PFSK-1 (cell line): ENCODE results near the gene ARFGAP1.

Experiments
- FOXP2 ChIP-seq: optimal IDR thresholded peaks from 2 replicates; pipeline ENCODE3; 2011; ENCODE audit warnings: borderline replicate concordance, control low read depth, inconsistent platforms; ENCODE audit not compliant: insufficient read depth; ENCODE audit errors: extremely low read length, extremely low read depth
- POLR2AphosphoS5 ChIP-seq: IDR thresholded peaks from 2 replicates; pipeline ENCODE4 v1.6.1; 2012; ENCODE audit warnings: low read depth, mild to moderate bottlenecking, control low read depth, low read length, moderate library complexity
- SIN3A ChIP-seq: IDR thresholded peaks from 2 replicates; pipeline ENCODE4 v1.6.1; 2012; ENCODE audit warnings: mild to moderate bottlenecking, low read length, moderate library complexity, borderline replicate concordance; ENCODE audit not compliant: insufficient read depth
- TAF1 ChIP-seq: IDR thresholded peaks from 2 replicates; pipeline ENCODE4 v1.6.1; 2012; ENCODE audit warnings: low read length, control low read depth, borderline replicate concordance; ENCODE audit not compliant: insufficient read depth
- TF ChIP-seq, protein P1 (sequence below), 2 experiments: IDR thresholded peaks; 2 replicates each; pipeline versions ENCODE4 v1.6.1 to v1.8.0; 2011 to 2012; ENCODE audit warnings: low read depth in 2 of 2, low read length in 2 of 2, control low read depth in 1 of 2, inconsistent platforms in 1 of 2, mild to moderate bottlenecking in 1 of 2, moderate library complexity in 1 of 2; ENCODE audit not compliant: insufficient read depth in 1 of 2

ARFGAP1 gene

DNA sequence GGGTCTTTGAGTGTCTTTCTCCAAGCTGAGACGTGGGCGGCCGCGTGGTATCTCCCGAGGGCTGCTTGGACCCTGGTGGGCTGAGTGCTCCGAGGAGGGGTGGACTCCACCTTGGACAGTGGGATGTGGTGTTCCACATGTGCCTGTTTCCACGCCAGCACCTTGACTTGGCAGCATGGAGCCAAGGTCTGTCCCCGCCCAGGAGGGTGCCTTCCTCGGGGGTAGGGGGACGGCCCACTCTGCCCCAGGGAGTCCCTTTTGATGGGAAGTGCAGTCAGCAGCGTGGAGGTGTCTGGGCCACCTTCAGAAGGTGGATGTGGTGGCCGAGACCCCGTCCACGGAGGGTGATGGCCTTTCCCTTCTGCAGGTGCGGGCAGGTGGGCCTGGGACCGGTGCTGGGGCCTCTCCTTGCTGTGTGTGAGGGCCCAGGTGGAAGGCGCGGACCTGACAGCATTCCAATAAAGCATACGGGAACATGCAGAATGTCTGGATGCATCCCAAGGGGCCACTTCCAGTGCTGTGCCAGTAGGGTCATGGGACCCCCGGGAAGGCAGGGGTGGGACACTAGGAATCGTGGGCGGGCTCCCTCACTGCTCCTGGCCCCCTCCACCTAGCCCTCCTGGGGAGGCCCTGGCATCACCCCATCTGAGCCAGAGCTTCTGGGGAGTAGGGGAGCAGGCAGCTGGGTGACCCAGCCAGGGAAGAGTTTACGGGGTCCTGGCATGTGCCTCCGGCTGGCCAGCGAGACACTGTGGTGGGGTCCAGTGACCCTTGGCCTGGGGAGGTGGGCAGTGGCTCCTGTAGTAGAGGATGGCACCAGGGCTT lies 16.9 kb downstream of the ARFGAP1 start:
- TF ChIP-seq TAF1 (no peak), POLR2AphosphoS5 (no peak), FOXP2 (no peak)

DNA sequence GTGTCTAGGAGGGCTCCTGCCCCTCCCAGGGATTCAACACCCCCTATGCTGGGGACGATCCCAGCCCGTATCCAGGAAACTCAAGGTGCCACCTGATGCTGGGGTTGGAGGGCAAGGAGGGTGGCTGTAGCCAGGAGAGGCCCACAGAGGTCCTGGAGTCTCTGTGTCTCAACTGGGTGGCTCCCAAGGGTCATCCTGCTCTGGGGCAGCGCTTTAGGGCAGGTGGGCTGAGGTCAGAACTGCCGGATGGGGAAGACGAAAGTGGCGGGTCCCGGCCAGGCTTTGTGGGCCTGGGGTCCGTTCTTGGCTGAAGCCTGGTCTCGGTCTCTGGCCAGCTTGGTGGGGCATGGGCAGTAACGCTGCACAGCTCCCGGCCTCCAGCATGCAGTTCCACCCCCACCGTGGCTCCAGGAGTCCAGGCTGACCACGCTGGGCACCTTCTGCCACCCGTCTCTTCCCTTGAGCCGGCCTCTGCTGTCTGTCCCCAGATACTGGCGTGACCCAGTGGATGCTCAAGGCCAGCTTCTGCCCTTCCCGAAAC lies 17.6 kb downstream of the ARFGAP1 start:
- TF ChIP-seq POLR2AphosphoS5: peak; percentile 38; the same call in 1 of the 2 replicates
- TF ChIP-seq, protein P1, sequence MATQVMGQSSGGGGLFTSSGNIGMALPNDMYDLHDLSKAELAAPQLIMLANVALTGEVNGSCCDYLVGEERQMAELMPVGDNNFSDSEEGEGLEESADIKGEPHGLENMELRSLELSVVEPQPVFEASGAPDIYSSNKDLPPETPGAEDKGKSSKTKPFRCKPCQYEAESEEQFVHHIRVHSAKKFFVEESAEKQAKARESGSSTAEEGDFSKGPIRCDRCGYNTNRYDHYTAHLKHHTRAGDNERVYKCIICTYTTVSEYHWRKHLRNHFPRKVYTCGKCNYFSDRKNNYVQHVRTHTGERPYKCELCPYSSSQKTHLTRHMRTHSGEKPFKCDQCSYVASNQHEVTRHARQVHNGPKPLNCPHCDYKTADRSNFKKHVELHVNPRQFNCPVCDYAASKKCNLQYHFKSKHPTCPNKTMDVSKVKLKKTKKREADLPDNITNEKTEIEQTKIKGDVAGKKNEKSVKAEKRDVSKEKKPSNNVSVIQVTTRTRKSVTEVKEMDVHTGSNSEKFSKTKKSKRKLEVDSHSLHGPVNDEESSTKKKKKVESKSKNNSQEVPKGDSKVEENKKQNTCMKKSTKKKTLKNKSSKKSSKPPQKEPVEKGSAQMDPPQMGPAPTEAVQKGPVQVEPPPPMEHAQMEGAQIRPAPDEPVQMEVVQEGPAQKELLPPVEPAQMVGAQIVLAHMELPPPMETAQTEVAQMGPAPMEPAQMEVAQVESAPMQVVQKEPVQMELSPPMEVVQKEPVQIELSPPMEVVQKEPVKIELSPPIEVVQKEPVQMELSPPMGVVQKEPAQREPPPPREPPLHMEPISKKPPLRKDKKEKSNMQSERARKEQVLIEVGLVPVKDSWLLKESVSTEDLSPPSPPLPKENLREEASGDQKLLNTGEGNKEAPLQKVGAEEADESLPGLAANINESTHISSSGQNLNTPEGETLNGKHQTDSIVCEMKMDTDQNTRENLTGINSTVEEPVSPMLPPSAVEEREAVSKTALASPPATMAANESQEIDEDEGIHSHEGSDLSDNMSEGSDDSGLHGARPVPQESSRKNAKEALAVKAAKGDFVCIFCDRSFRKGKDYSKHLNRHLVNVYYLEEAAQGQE (IDR thresholded peaks at IDR 0.05; ENCODE audit: insufficient read depth in 1 of 2, low read depth in 2 of 2, low read length in 2 of 2): no peak

DNA sequence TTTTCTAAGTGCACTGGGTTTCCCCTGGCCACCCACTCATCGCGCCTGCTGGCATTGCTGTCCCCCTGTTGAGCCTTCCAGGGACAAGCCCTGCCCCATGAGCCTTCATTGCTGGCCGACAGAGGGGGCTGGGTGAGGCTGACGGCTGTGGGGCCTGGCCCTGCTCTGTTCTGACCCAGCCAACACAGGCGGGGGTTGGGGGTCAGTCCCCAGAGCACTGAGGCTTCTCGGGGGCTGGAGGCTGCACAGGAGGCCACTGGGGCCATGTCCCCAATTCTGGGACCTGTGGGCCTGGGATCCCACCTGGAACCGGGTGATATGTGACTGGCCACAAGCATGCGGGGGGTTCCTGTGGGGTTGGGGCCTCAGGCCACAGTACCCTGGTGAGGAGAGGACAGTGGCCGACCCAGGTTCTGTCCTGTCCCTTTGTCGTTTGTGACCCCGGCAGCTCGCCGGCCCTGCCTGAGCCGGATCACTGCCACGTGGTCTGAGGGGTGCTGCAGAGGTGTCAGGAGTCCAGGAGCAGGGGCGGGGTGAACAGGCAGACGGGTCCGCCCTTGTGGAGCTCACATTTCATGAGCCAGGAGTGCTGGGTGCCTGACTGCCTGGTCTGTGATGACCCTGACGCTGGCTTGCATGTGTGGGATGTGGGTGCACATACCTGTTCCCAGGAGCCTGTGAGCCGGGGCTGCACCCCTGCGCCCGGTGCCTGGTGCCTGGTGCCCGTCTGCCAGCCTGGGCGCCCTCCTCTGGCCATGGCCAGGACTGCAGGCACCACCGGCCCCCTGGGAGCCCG lies 18.3 kb downstream of the ARFGAP1 start:
- TF ChIP-seq SIN3A: no peak
- peak; percentile 13; the same call in 1 of the 2 replicates for TF ChIP-seq POLR2AphosphoS5

DNA sequence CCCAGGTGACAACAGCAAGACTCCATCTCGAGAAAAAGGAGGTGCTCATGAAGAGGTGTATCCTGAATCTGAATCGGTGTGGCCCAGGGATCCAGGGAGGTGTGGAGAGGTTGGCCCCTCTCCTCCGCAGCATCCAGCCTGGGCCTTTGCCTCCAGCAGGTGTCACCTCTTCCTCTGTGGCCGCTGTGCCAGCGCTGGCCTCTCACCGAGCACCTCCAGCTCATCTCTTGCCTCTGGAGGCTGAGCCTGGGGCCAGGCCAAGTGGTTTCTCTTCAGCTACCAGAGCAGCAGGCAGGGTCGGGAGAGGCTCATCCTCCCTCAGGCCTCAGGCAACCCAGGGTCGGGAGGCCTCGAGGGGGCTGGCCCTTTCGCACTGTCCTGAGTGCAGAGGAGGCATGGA lies 19.2 kb downstream of the ARFGAP1 start:
- TF ChIP-seq, protein P1 (IDR thresholded peaks at IDR 0.05; ENCODE audit: insufficient read depth in 1 of 2, low read depth in 2 of 2, low read length in 2 of 2): no peak
- no peak for TF ChIP-seq SIN3A
- no peak for TF ChIP-seq FOXP2
- TF ChIP-seq POLR2AphosphoS5: no peak
- TF ChIP-seq TAF1: no peak

DNA sequence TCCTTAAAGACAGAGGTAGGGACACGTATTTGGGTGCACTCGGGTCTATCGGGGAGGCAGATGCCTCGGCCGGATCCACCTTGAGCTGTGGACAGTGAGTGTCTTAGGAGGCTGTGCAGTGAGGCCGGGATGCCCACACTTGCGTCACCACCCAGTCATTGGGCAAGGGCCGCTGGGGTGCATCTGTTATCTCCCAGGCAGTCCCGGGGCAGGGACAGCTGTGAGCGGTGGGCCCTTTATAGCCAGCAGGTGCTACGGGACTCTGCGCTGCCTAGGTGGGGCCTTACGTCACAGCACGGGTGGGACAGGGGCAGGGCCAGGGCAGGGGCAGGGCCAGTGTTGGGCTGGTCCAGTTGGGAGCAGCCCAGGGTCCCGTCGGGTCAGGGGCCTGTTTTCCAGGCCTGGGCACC lies 19.7 kb downstream of the ARFGAP1 start:
- TF ChIP-seq, protein P1 (IDR thresholded peaks at IDR 0.05; ENCODE audit: insufficient read depth in 1 of 2, low read depth in 2 of 2, low read length in 2 of 2): no peak

DNA sequence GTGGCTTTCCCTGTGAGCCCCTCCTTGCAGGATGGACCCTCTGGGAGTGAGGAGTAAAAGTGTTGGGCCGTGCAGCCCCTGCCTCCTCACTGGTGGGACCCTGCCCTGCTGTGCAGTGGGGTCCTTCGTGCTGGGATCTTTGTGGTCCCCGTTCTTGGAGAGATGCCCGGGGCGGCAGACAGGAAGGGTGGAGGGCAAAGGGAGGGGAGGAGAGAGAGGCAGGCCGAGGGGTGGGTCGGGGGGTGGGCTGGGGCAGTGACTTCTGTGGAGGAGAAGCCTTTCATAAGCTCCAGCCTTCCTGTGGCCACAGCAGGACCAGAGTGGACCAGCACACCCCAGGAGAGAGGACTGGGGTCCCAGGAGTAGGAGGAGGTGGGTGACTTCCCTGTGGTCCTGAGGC lies 20.3 kb downstream of the ARFGAP1 start, which contains the start of gene COL20A1:
Gene COL20A1, plus strand, starts transcription at position 283 of the 400 bp plus-strand sequence. CDS start 1,922 bp downstream, outside the sequence.
- no peak for TF ChIP-seq FOXP2
